GM06990 (cell line): ENCODE results near the gene TNNT3.

Experiments
- DNase-seq: peaks from one replicate; pipeline ENCODE4 v3.0.0-alpha.2; 2011; ENCODE audit not compliant: insufficient read length; ENCODE audit errors: extremely low read depth
- H3K27me3 ChIP-seq: replicated peaks from 2 replicates; pipeline ENCODE4 v1.6.0; 2011; ENCODE audit warnings: low read length; ENCODE audit not compliant: control insufficient read depth, insufficient read depth
- H3K36me3 ChIP-seq: 2 replicates; pipeline ENCODE4 v1.5.1; 2011; ENCODE audit warnings: low read length; ENCODE audit not compliant: control insufficient read depth, insufficient read depth
- H3K4me3 ChIP-seq: replicated peaks from 2 replicates; pipeline ENCODE4 v1.5.1; 2011; ENCODE audit warnings: low read depth, mild to moderate bottlenecking, control low read depth, low read length
- CTCF ChIP-seq: IDR thresholded peaks from 2 replicates; pipeline ENCODE4 v1.5.1; 2011; ENCODE audit warnings: low read length, control low read depth, mild to moderate bottlenecking, inconsistent platforms; ENCODE audit not compliant: insufficient read depth, poor library complexity, severe bottlenecking

The TNNT3 gene

GRCh38 chr11:1953489-1954266 lies 34.2 kb downstream of the TNNT3 start:
- TF ChIP-seq CTCF, result no peak
- Histone ChIP-seq H3K4me3 (no peak overlapping the region), H3K27me3 (no peaks in the 10 kb centered on the region), H3K36me3 (no peaks in the 10 kb centered on the region)
- DNase-seq, result no peak

- H3K27me3 ChIP-seq, result no peaks in the 10 kb centered on the region
- DNase-seq, result no peak
- H3K4me3 ChIP-seq, result no peak overlapping the region
- no peak for TF ChIP-seq CTCF
- no peaks in the 10 kb centered on the region for H3K36me3 ChIP-seq
Measured at GRCh38 chr11:1958367-1958766, 38.9 kb downstream of the TNNT3 start.

GRCh38 chr11:1959786-1960185 lies 40.3 kb downstream of the TNNT3 start:
- DNase-seq, result no peak
- H3K4me3 ChIP-seq, result no peak overlapping the region
- no peak for TF ChIP-seq CTCF
- H3K36me3 ChIP-seq, result no peaks in the 10 kb centered on the region
- H3K27me3 ChIP-seq, result no peaks in the 10 kb centered on the region

- H3K27me3 ChIP-seq, result no peaks in the 10 kb centered on the region
- no peak for DNase-seq
- H3K4me3 ChIP-seq, result no peak overlapping the region
- no peaks in the 10 kb centered on the region for H3K36me3 ChIP-seq
- TF ChIP-seq CTCF, result no peak
Measured at GRCh38 chr11:1963864-1964263, 44.4 kb downstream of the TNNT3 start.

GRCh38 chr11:1964348-1964747 lies 44.8 kb downstream of the TNNT3 start:
- DNase-seq, result no peak
- no peak for TF ChIP-seq CTCF
- Histone ChIP-seq H3K36me3 (no peaks in the 10 kb centered on the region), H3K4me3 (no peak overlapping the region), H3K27me3 (no peaks in the 10 kb centered on the region)

- Histone ChIP-seq H3K36me3 (no peaks in the 10 kb centered on the region), H3K4me3 (no peak overlapping the region), H3K27me3 (no peaks in the 10 kb centered on the region)
- no peak for TF ChIP-seq CTCF
- no peak for DNase-seq
Measured at GRCh38 chr11:1964955-1965354, 45.5 kb downstream of the TNNT3 start.
